HCT116 (cell line): ENCODE results near the gene ANTXR2. TPM values are rescaled to one million over a fixed set of nuclear protein-coding genes. Genes with fewer than 3 reads are reported as not detected.

Experiments
- ATAC-seq: fragments of 200-7000 bp; cut with Tn5 transposase; 2 replicates; pipeline ENCODE4 v1.9.1; 2020; ENCODE audit warnings: mild to moderate bottlenecking, moderate library complexity
- BruUV-seq: library from RNA; stranded (reverse); fragments of 400-500 nt; replicated peaks from 2 replicates; lab custom pipeline; 2021; lab: Mats Ljungman, UMichigan
- CTCF ChIA-PET: fragments of 300-600 bp; sonication (Branson Sonifier 250); formaldehyde crosslinking; loops from one replicate; lab custom pipeline; 2021; ENCODE audit warnings: antibody characterized with exemption; lab: Charles Lee
- POLR2A ChIA-PET: fragments of 300-600, 350-600 bp; sonication (Branson Sonifier 250); formaldehyde crosslinking; loops from one replicate; lab custom pipeline; 2021; ENCODE audit warnings: antibody characterized with exemption; lab: Charles Lee
- RAD21 ChIA-PET, 2 experiments: fragments of 300-600 bp; sonication (Branson Sonifier 250); formaldehyde crosslinking; loops; one replicate each; lab custom pipeline; 2023; ENCODE audit warnings: low total read pairs in 2 of 2; ENCODE audit not compliant: uncharacterized antibody in 2 of 2, unreplicated experiment in 2 of 2, low non-redundant PET in 1 of 2; lab: Charles Lee
- DNase-seq: peaks from one replicate; pipeline ENCODE4 v3.0.0-alpha.2; 2010; ENCODE audit warnings: low read depth, low spot score
- H2AFZ ChIP-seq: fragments of 200-600 bp; shearing (Covaris generic), sonication (generic); 2 replicates; pipeline ENCODE4 v1.6.1; 2017; ENCODE audit warnings: low read depth, mixed run types, mixed read lengths, antibody characterized with exemption, low read length; ENCODE audit not compliant: poor library complexity, severe bottlenecking
- H3K27ac ChIP-seq: 2 replicates; pipeline ENCODE4 v1.5.1; 2012; ENCODE audit warnings: low read depth, low read length
- H3K27me3 ChIP-seq: fragments of 200-600 bp; sonication (generic); 2 replicates; pipeline ENCODE4 v1.6.1; 2016; ENCODE audit warnings: mixed run types, low read length, mixed read lengths; ENCODE audit not compliant: insufficient read depth
- H3K36me3 ChIP-seq, 2 experiments: fragments of 200-500 bp in 1 of 2; fragments of 200-600 bp in 1 of 2; sonication (Bioruptor generic) in 1 of 2; sonication (generic) in 1 of 2; 2 replicates each; pipeline versions ENCODE4 v1.5.1 to v1.6.1; 2014 to 2016; ENCODE audit warnings: low read length in 2 of 2, inconsistent platforms in 1 of 2, mixed read lengths in 1 of 2, mixed run types in 1 of 2; ENCODE audit not compliant: insufficient read depth in 2 of 2, control insufficient read depth in 1 of 2
- H3K4me1 ChIP-seq, 2 experiments: fragments of 200-600 bp in 1 of 2; sonication (generic) in 1 of 2; 2 replicates each; pipeline versions ENCODE4 v1.5.1 to v1.6.1; 2012 to 2017; ENCODE audit warnings: low read length in 2 of 2, inconsistent platforms in 1 of 2, mild to moderate bottlenecking in 1 of 2, mixed read lengths in 1 of 2, mixed run types in 1 of 2, moderate library complexity in 1 of 2; ENCODE audit not compliant: insufficient read depth in 2 of 2, control insufficient read depth in 1 of 2
- H3K4me2 ChIP-seq: fragments of 200-600 bp; sonication (generic); 2 replicates; pipeline ENCODE4 v1.6.1; 2017; ENCODE audit warnings: mixed run types, low read length, mixed read lengths
- H3K4me3 ChIP-seq, 2 experiments: fragments of 200-600 bp in 1 of 2; sonication (generic) in 1 of 2; replicated peaks in 1 of 2; 2 replicates each; pipeline ENCODE4 v1.5.1; 2011 to 2016; ENCODE audit warnings: low read length in 2 of 2, control low read depth in 1 of 2, low read depth in 1 of 2, mild to moderate bottlenecking in 1 of 2, mixed read lengths in 1 of 2, mixed run types in 1 of 2
- H3K79me2 ChIP-seq: fragments of 200-600 bp; sonication (generic); 2 replicates; pipeline ENCODE4 v1.6.1; 2017; ENCODE audit warnings: mild to moderate bottlenecking, mixed run types, low read length, moderate library complexity, mixed read lengths; ENCODE audit not compliant: insufficient read depth
- H3K9ac ChIP-seq: fragments of 200-600 bp; sonication (generic); 2 replicates; pipeline ENCODE4 v1.6.1; 2016; ENCODE audit warnings: low read length, mixed read lengths
- H3K9me2 ChIP-seq: fragments of 200-600 bp; sonication (generic), shearing (Covaris generic); 2 replicates; pipeline ENCODE4 v1.6.1; 2017; ENCODE audit warnings: mixed run types, mild to moderate bottlenecking, moderate library complexity; ENCODE audit not compliant: insufficient read depth
- H3K9me3 ChIP-seq, 2 experiments: fragments of 200-500 bp in 1 of 2; fragments of 200-600 bp in 1 of 2; sonication (Bioruptor generic) in 1 of 2; sonication (generic) in 1 of 2; 2 replicates each; pipeline ENCODE4 v1.6.1; 2014 to 2017; ENCODE audit warnings: low read length in 2 of 2, mixed read lengths in 2 of 2, inconsistent platforms in 1 of 2, low read depth in 1 of 2, mild to moderate bottlenecking in 1 of 2, mixed run types in 1 of 2, moderate library complexity in 1 of 2; ENCODE audit not compliant: control insufficient read depth in 1 of 2, insufficient read depth in 1 of 2
- H4K20me1 ChIP-seq: fragments of 200-600 bp; sonication (generic), shearing (Covaris generic); 2 replicates; pipeline ENCODE4 v1.6.1; 2017; ENCODE audit warnings: mixed run types, mild to moderate bottlenecking, moderate library complexity; ENCODE audit not compliant: insufficient read depth
- CBX3 ChIP-seq: IDR thresholded peaks from 2 replicates; pipeline ENCODE4 v1.6.1; 2012; ENCODE audit warnings: low read depth
- CEBPB ChIP-seq: IDR thresholded peaks from 2 replicates; pipeline ENCODE4 v1.6.1; 2012; ENCODE audit warnings: low read depth
- CTCF ChIP-seq, 3 experiments: fragments of 200-600 bp in 1 of 3; sonication (generic) in 1 of 3; IDR thresholded peaks in 2 of 3; conservative IDR thresholded peaks in 1 of 3; 2 replicates each; pipeline ENCODE4 v1.5.1; 2012 to 2017; ENCODE audit warnings: low read depth in 2 of 3, low read length in 2 of 3, antibody characterized with exemption in 1 of 3, borderline replicate concordance in 1 of 3, control low read depth in 1 of 3, mild to moderate bottlenecking in 1 of 3, mixed read lengths in 1 of 3, mixed run types in 1 of 3, moderate library complexity in 1 of 3; ENCODE audit not compliant: insufficient read depth in 1 of 3
- EZH2phosphoT487 ChIP-seq: fragments of 200-600 bp; IDR thresholded peaks from 2 replicates; pipeline ENCODE4 v1.6.1; 2018; ENCODE audit warnings: antibody characterized with exemption, borderline replicate concordance
- FOSL1 ChIP-seq: IDR thresholded peaks from 2 replicates; pipeline ENCODE4 v1.6.1; 2012; ENCODE audit warnings: low read depth
- MAX ChIP-seq: IDR thresholded peaks from 2 replicates; pipeline ENCODE4 v1.6.1; 2012
- POLR2AphosphoS5 ChIP-seq: IDR thresholded peaks from 2 replicates; pipeline ENCODE4 v1.6.1; 2011; ENCODE audit warnings: mild to moderate bottlenecking, low read depth, low read length, moderate library complexity
- RAD21 ChIP-seq: IDR thresholded peaks from 2 replicates; pipeline ENCODE4 v1.6.1; 2012; ENCODE audit warnings: low read depth, mild to moderate bottlenecking
- REST ChIP-seq: IDR thresholded peaks from 2 replicates; pipeline ENCODE4 v1.6.1; 2012; ENCODE audit warnings: low read depth
- SIN3A ChIP-seq: IDR thresholded peaks from 2 replicates; pipeline ENCODE4 v1.6.1; 2012; ENCODE audit warnings: low read depth
- SP1 ChIP-seq: IDR thresholded peaks from 2 replicates; pipeline ENCODE4 v1.6.1; 2012; ENCODE audit warnings: low read depth
- SRF ChIP-seq: IDR thresholded peaks from 2 replicates; pipeline ENCODE4 v1.6.1; 2012; ENCODE audit warnings: low read depth
- TCF7L2 ChIP-seq: IDR thresholded peaks from 2 replicates; pipeline ENCODE4 v1.7.0; 2011; ENCODE audit warnings: borderline replicate concordance, inconsistent platforms; ENCODE audit not compliant: insufficient read depth, insufficient read length; ENCODE audit errors: extremely low read depth
- ZNF274 ChIP-seq: fragments of 200-500 bp; sonication (Bioruptor generic); IDR thresholded peaks from 2 replicates; pipeline ENCODE4 v1.6.1; 2014; ENCODE audit warnings: mild to moderate bottlenecking, low read depth, low read length, inconsistent platforms
- intact Hi-C: fragments of 100-400 bp; cut with micrococcal nuclease; formaldehyde crosslinking; loops from 2 replicates; pipeline ENCODE4 v1.10.0; 2022
- total RNA-seq: library from RNA; stranded (reverse); gene quantifications from one replicate; pipeline ENCODE4 v1.2.1, GENCODE V29; 2021; ENCODE audit not compliant: unreplicated experiment

The ANTXR2 gene
- total RNA-seq, 1 experiment from 2014 or later = 6.3 TPM

- no peaks in the 10 kb centered on the region for H3K4me1 ChIP-seq
- POLR2A ChIA-PET = interaction anchor here (0.6 kb wide), 1 partner anchor 109 kb away, joined by 4 read pairs; no protein-coding TSS in a partner anchor
- intact Hi-C loops = no loop called here
Observed at GRCh38 chr4:80093563-80093962, 20.5 kb upstream of the ANTXR2 start.

GRCh38 chr4:80092847-80093246, 19.8 kb upstream of the ANTXR2 start:
- ChIA-PET CTCF (no interaction called here), RAD21 (no interaction called here), POLR2A (no interaction called here)
- BruUV-seq = no TSS peak
- no peak overlapping the region for H3K4me2 ChIP-seq
- no peaks in the 10 kb centered on the region for H3K4me1 ChIP-seq
- H3K27ac ChIP-seq = no peak overlapping the region
- H4K20me1 ChIP-seq = no peaks in the 10 kb centered on the region
- no peak overlapping the region for H3K9ac ChIP-seq
- H2AFZ ChIP-seq = no peak overlapping the region
- no peak overlapping the region for H3K4me3 ChIP-seq
- no peaks in the 10 kb centered on the region for H3K79me2 ChIP-seq
- no peaks in the 10 kb centered on the region for H3K27me3 ChIP-seq
- intact Hi-C loops = no loop called here
- DNase-seq (no peak), ATAC-seq (no peak)
- no peaks in the 10 kb centered on the region for H3K9me2 ChIP-seq
- no peaks in the 10 kb centered on the region for H3K36me3 ChIP-seq
- TF ChIP-seq REST (no peak), MAX (no peak), POLR2AphosphoS5 (no peak), CTCF (IDR thresholded peaks at IDR 0.05 in 2 of 3, conservative IDR thresholded peaks at IDR 0.05 in 1 of 3; ENCODE audit: borderline replicate concordance in 1 of 3, insufficient read depth in 1 of 3, low read depth in 2 of 3, low read length in 2 of 3) (no peak), ZNF274 (no peak), CEBPB (no peak), SIN3A (no peak), FOSL1 (no peak), SP1 (no peak), EZH2phosphoT487 (no peak), TCF7L2 (no peak)
- no peaks in the 10 kb centered on the region for H3K9me3 ChIP-seq

More at GRCh38 chr4:80093563-80093962, 20.5 kb upstream of the ANTXR2 start:
- Histone ChIP-seq H3K36me3 (no peaks in the 10 kb centered on the region), H3K4me3 (no peak overlapping the region), H3K27ac (no peak overlapping the region), H2AFZ (no peak overlapping the region), H3K4me2 (no peak overlapping the region), H3K9me3 (no peaks in the 10 kb centered on the region), H3K79me2 (no peaks in the 10 kb centered on the region), H3K9ac (no peak overlapping the region), H3K27me3 (no peaks in the 10 kb centered on the region), H3K9me2 (no peaks in the 10 kb centered on the region), H4K20me1 (no peaks in the 10 kb centered on the region)
- ChIA-PET CTCF (no interaction called here), RAD21 (no interaction called here)
- DNase-seq (no peak), ATAC-seq (no peak)
- BruUV-seq = no TSS peak
- TF ChIP-seq CBX3 (no peak), RAD21 (no peak), EZH2phosphoT487 (no peak), SRF (no peak)
